Vagina (tissue), 2 donors: ENCODE results near the gene CDC7.

Source experiments
- CTCF ChIP-seq, 3 experiments: fragments of 450-650 bp in 2 of 3; fragments of 200-600 bp in 1 of 3; sonication (generic) in 1 of 3; IDR thresholded peaks; one replicate each; pipeline ENCODE4 v1.5.1; 2017 to 2019; ENCODE audit warnings: antibody characterized with exemption in 3 of 3, mild to moderate bottlenecking in 2 of 3, moderate library complexity in 2 of 3
- POLR2A ChIP-seq, 2 donors: fragments of 450-650 bp; IDR thresholded peaks; one replicate each; pipeline ENCODE4 v1.6.1; 2017; ENCODE audit warnings: antibody characterized with exemption in 2 of 2, mild to moderate bottlenecking in 2 of 2, moderate library complexity in 2 of 2
- POLR2AphosphoS5 ChIP-seq, 2 donors: sonication (generic); formaldehyde crosslinking; IDR thresholded peaks; one replicate each; pipeline ENCODE4 v1.9.0; 2017; ENCODE audit warnings: antibody characterized with exemption in 2 of 2, mild to moderate bottlenecking in 2 of 2, low read depth in 1 of 2; ENCODE audit not compliant: insufficient read depth in 1 of 2

GRCh38 chr1:91557039-91557690, 56.5 kb downstream of the CDC7 start:
- TF ChIP-seq CTCF (IDR thresholded peaks at IDR 0.05) (no peak), POLR2AphosphoS5 (IDR thresholded peaks at IDR 0.05; ENCODE audit: insufficient read depth in 1 of 2, low read depth in 1 of 2) (no peak), POLR2A (IDR thresholded peaks at IDR 0.05) (no peak)
